Ishikawa (cell line): ENCODE measurements around the gene NLRC5.

Experiments used
- EGR1 ChIP-seq: IDR thresholded peaks from 2 replicates; pipeline ENCODE4 v1.6.1; 2012
- EP300 ChIP-seq: IDR thresholded peaks from 2 replicates; pipeline ENCODE4 v1.6.1; 2012; ENCODE audit warnings: borderline replicate concordance
- TAF1 ChIP-seq: IDR thresholded peaks from 2 replicates; pipeline ENCODE4 v1.6.1; 2012; ENCODE audit warnings: low read depth, mild to moderate bottlenecking
- TEAD4 ChIP-seq: IDR thresholded peaks from 2 replicates; pipeline ENCODE4 v1.6.1; 2012
- YY1 ChIP-seq: IDR thresholded peaks from 2 replicates; pipeline ENCODE4 v1.6.1; 2012; ENCODE audit warnings: low read depth
- ZBTB7A ChIP-seq: IDR thresholded peaks from 2 replicates; pipeline ENCODE4 v1.6.1; 2012; ENCODE audit warnings: low read depth

DNA sequence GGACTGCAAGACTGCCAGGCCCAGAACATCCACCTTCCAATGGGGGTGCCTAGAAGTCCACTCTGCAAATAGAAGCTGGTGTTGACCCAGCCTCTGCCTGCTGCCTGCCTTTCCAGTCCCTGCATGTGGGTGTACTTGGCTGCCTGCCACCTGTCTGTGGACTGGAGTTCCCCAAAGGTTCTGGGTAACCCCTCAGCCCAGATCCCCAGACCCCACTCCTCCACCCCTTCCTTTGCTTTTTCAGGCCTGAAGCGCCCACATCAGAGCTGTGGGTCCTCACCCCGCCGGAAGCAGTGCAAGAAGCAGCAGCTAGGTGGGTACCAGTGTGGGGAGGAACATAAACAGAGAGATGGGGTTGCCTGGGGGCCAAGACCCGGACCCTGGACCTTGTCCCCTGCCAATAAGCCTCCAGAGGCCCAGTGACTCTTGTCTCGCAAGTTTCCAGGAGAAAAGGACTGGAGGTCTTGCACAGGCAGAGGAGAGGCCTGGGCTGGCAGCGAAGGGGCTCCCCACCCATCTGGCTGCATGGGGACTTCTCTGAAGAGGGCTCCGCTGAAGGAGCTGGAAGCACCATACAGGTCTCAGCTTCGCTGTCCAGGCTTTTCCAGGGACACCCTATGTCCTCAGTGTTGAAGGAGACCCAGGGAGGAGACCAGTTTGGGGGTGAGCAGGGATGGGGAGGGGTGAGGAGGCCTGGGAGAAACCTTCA, 34.3 kb downstream of the NLRC5 start:
- TF ChIP-seq TEAD4 (no peak), YY1 (no peak), EP300 (no peak), ZBTB7A (no peak), EGR1 (no peak), TAF1 (no peak)
